Measurements from ENCODE around the gene ATE1.

ATE1 gene

DNA sequence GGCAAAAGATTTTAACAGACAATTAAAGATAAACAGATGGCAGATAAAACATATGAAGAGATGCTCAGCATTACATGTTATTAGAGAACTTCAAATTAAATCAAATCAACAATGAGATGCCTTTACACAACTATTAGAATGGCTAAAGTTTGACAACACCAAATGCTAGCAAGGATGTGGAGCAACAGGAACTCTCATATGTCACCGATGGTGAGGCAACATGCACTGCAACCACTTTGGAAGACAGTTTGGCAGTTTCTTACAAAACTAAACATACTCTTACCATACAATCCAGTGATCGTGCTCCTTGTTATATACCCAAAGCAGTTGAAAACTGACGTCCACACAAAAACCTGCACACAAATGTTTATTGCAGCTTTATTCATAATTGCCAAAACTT lies 13.7 kb upstream of the ATE1 start:
- no peak for TF ChIP-seq CTCF (IDR thresholded peaks at IDR 0.05)

DNA sequence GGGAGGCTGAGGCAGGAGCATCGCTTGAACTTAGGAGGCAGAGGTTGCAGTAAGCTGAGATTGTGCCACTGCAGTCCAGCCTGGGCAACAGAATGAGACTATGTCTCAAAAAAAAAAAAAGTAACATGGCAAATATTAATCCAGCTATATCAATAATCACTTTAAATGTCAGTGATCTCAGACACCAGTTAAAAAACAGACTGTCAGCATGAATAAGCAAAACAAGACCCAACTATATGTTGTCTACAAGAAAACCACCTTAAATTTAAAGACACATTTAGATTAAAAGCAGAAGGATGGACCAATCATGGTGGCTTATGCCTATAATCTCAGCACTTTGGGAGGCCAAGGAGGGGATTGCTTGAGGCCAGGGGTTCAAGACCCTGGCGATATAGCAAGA lies 8.5 kb upstream of the ATE1 start:
- TF ChIP-seq CTCF (IDR thresholded peaks at IDR 0.05): no peak

- no peak for TF ChIP-seq CTCF (IDR thresholded peaks at IDR 0.05)
Measured at GRCh38 chr10:121935702-121936101, 7.9 kb upstream of the ATE1 start.

DNA sequence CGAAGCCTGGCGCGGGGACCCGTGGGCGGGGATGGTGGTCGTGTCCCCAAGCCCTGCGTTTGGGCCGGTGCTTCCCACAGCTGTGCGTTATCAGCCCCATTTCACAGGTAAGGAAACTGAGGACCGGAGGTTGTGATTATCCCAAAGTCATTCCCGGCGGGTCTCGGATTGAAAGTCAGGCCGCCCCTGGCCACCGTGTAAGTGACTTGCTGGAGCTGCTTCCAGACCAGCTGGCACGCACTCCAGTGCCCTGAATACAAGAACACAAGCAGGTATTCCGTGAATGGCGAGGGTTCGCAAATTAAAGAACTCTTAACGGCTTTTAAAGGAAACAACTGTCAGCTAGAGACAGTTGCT lies 675 bp upstream of the ATE1 start:
- TF ChIP-seq CTCF (IDR thresholded peaks at IDR 0.05): no peak

DNA sequence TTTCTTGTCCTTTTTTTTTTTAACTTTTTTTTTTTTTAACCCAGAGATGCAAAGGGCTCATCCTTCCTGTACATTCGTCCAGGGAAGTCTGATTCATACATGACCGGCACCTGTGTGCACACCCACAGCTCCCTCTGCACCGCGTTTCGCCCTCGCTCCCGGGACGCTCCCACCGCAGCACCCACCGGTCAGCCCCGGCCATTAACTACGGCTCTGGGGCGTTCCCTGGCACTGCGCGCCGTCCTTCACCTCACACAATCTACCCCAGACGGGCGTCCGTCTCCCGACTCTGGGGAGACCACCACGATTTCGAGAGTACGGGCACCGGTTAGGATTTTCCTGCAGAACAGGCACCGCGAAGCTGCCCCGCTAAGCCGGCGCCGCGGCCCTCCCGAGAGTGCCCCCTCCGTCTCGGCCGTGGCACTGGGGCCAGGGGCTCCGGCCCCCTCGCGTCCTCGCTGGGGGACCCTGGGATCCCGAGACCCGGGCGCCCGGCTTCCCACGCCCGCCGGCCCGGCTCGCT lies 452 bp downstream of the ATE1 start:
- no peak for TF ChIP-seq CTCF (IDR thresholded peaks at IDR 0.05)

GRCh38 chr10:121926671-121927317 lies 1.0 kb downstream of the ATE1 start:
- no peak for TF ChIP-seq CTCF (IDR thresholded peaks at IDR 0.05)

DNA sequence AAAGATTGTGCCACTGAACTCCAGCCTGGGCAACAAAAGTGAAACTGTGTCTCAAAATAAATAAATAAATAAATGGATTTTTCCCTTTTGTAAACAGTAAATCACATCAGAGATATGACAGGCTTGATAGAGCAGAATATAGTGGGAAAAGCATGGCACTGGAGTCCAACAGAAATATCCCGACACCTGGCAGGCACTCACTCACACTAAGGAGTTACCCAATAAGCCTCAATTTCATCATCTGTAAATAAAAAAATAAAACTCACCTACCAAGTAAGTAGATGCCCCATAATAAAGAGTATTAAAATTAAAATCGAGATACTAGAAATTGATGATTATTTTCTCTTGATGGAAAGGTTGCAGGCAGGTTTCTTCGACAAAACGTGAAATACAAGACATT lies 1.7 kb downstream of the ATE1 start:
- TF ChIP-seq CTCF (IDR thresholded peaks at IDR 0.05): no peak
